Stimulated activated naive CD8-positive, alpha-beta T cell treated with anti-CD3 and anti-CD28 coated beads, Interleukin-15, amount 100 ng/mL, for 72 hours (primary cell): ENCODE results near the gene CAMTA1.
"Not testable (repeated sequence)": the region's sequence is repeated elsewhere in the genome, so short reads cannot be mapped to it uniquely, and the experiment has no call there.

Experiments used
- ATAC-seq: fragments of 150-1000 bp; cut with Tn5 transposase; 2 replicates; pipeline ENCODE4 v1.10.0; 2021; ENCODE audit warnings: mild to moderate bottlenecking, moderate library complexity
- DNase-seq, 2 donors: peaks; one replicate each; pipeline ENCODE4 v3.0.0; 2021 to 2022
- H3K27ac Mint-ChIP-seq, 2 donors: one replicate each; pipeline ENCODE4 v1.8.0; 2022; ENCODE audit warnings: mild to moderate bottlenecking in 2 of 2, mixed read lengths in 2 of 2, moderate library complexity in 2 of 2
- H3K27me3 Mint-ChIP-seq: one replicate; pipeline ENCODE4 v1.8.0; 2022; ENCODE audit warnings: mixed read lengths
- H3K4me1 Mint-ChIP-seq: one replicate; pipeline ENCODE4 v1.8.0; 2022; ENCODE audit warnings: mild to moderate bottlenecking, mixed read lengths
- H3K4me3 Mint-ChIP-seq, 2 donors: one replicate each; pipeline ENCODE4 v1.8.0; 2022; ENCODE audit warnings: mild to moderate bottlenecking in 2 of 2, mixed read lengths in 2 of 2, moderate library complexity in 1 of 2
- H3K9me3 Mint-ChIP-seq, 2 donors: one replicate each; pipeline ENCODE4 v1.8.0; 2022; ENCODE audit warnings: mixed read lengths in 2 of 2

The CAMTA1 gene

DNA sequence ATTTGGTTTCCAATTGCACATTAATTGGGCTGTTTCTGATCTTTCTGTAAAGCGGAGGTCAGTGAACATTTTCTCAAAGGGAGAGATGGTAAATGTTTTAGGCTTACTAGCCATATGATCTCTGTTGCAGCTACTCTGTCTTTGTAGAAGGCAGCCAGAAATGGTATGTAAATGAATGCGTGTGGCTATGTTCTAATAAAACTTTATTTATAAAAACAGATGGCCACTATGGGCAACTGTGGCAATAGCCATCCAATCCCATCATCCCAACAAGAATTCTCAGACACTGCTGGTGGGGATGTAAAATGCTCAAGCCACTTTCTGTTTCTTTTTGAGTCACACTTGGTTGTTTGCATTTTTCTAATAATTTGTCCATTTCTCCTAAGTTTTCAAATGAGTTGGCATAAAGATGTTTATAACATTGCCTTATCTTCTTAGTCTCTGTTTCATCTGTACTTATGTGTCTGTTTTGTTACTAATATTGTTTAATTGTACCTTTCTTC is 537.1 kb downstream of the CAMTA1 start:
- Mint-ChIP-seq H3K9me3 (peaks cover 0 to 4% of the 10 kb centered on the region in 2 donors), H3K4me1 (no peaks in the 10 kb centered on the region), H3K27me3 (peaks cover 8% of the 10 kb centered on the region), H3K27ac (no peak overlapping the region), H3K4me3 (no peak overlapping the region)
- DNase-seq (no peak), ATAC-seq (no peak)

DNA sequence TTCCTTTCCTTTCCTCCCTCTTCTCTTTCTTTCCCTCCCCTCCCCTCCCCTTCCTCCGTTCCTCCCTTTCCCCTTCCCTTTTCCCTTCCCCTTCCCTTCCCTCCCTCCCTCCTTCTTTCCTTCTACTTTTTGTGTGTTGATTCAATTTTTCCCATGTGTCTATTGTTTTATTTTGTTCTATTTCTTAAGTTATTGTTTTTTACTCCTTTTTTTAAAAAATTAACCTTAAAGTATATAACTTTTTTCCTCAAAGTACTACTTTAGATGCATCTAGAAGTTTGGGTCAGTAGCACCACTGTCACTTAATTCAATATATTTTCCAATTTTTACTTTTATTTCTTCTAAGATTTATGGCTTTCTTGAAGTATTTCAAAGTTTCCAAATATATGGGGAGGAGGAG is 537.7 kb downstream of the CAMTA1 start:
- peaks cover 0 to 4% of the 10 kb centered on the region in 2 donors for H3K9me3 Mint-ChIP-seq
- peaks cover 8% of the 10 kb centered on the region for H3K27me3 Mint-ChIP-seq
- DNase-seq = no peak
- no peak overlapping the region for H3K27ac Mint-ChIP-seq
- H3K4me3 Mint-ChIP-seq = no peak overlapping the region
- ATAC-seq = no peak
- H3K4me1 Mint-ChIP-seq = no peaks in the 10 kb centered on the region

DNA sequence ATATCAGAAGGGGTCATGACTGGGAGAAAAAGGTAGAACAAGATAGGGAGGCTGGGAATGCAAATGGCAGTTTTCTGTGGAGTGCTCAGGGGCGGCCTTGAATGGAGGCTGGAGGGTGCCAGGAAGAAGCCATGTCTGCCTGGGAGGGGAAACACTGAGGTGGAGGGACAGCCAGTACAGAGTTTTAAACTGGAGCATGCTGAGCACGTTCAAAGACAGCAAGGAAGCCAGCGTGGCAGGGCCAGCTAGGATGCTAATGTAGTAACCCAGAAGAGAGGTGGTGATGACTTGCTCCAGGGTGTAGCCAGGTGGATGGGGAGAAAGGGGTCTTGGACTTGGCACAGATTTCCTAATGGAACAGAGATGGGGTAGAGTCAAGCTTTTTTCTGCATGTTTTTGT is 540.0 kb downstream of the CAMTA1 start:
- Mint-ChIP-seq H3K27ac (no peak overlapping the region), H3K4me1 (no peaks in the 10 kb centered on the region)

DNA sequence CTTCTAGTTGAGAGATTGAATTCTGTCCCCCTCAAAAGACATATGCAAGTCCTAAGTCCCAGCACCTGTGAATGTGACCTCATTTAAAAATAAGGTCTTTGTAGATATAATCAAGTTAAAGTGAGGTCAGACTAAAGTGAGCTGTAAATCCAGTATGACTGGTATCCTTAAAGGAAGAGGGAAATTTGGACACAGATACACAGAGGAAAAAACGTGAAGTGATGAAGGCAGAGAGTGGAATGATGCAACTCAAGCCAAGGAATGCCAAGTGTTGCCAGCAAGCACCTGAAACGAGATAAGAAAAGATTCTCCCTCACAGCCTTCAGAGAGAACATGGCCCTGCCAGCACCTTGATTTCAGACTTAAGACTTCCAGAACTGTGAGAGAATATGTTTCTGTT is 541.1 kb downstream of the CAMTA1 start:
- Mint-ChIP-seq H3K27me3 (peaks cover 8% of the 10 kb centered on the region), H3K4me3 (no peak overlapping the region), H3K27ac (no peak overlapping the region), H3K4me1 (no peaks in the 10 kb centered on the region), H3K9me3 (peaks cover 4 to 6% of the 10 kb centered on the region in 2 donors)
- DNase-seq = no peak
- ATAC-seq = no peak

More for the DNA sequence above, 540.0 kb downstream of the CAMTA1 start:
- Mint-ChIP-seq H3K27me3 (peaks cover 8% of the 10 kb centered on the region), H3K4me3 (no peak overlapping the region), H3K9me3 (peaks cover 4 to 6% of the 10 kb centered on the region in 2 donors)
- DNase-seq (no peak), ATAC-seq (no peak)

DNA sequence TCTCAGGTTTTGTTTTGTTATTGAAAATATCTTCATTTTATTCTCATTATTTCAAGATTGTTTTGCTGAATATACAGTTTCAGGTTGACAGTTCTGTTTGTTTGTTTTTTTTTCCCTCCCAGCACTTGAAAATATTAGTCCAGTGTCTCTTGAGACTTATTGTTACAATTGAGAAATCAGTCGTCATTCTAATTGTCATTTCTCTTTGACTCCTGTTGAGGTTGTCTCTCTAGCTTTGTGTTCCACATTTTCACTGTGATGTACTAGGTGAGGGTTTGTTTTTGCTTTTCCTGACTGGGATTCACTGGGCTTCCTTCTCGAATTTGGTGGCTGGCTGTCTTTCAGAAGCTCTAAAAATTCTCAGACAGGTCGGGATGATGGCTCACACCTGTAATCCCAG is 542.6 kb downstream of the CAMTA1 start:
- peaks cover 14% of the 10 kb centered on the region for H3K27me3 Mint-ChIP-seq
- DNase-seq (no peak), ATAC-seq (no peak)
- no peak overlapping the region for H3K27ac Mint-ChIP-seq
- no peaks in the 10 kb centered on the region for H3K4me1 Mint-ChIP-seq
- no peak overlapping the region for H3K4me3 Mint-ChIP-seq
- peaks cover 4 to 6% of the 10 kb centered on the region in 2 donors for H3K9me3 Mint-ChIP-seq

DNA sequence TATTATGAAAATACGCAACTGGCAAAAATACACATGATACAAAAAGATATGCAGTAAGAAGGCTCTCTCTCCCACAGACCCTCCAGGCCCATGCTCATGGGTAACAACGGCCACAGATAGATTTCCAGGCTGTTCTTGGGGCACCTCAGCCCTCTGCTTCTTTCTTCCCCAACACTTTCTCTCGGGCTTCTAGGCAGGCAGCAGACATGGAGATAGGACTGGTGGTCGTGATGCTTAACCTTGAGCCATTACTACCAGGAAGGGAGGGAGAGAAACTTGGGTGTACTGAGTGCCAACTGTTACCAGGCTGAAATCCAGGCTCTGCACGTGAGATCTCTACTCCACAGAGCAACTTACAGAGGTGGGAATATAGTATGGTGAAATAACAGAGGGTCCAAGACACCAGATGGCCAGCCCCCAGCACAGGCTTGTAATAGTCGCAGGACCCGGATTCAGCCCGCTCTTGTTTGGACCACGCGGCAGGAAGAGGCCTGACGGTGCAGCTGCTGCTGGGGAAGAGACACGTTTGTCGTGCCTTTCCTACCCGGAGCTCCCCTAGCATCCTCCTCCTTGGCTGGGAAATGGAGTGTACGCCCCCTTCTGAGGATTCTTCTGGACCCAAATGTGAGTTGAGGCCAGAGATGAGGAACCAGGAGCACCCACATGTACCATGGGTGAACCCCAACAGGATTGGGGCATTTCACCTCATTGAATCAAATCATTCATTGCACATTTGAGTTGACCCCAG is 544.8 kb downstream of the CAMTA1 start:
- Mint-ChIP-seq H3K9me3 (peaks cover 4 to 6% of the 10 kb centered on the region in 2 donors), H3K27ac (no peak overlapping the region), H3K4me3 (no peak overlapping the region), H3K4me1 (no peaks in the 10 kb centered on the region), H3K27me3 (peaks cover 20% of the 10 kb centered on the region)
- ATAC-seq = no peak
- no peak for DNase-seq

DNA sequence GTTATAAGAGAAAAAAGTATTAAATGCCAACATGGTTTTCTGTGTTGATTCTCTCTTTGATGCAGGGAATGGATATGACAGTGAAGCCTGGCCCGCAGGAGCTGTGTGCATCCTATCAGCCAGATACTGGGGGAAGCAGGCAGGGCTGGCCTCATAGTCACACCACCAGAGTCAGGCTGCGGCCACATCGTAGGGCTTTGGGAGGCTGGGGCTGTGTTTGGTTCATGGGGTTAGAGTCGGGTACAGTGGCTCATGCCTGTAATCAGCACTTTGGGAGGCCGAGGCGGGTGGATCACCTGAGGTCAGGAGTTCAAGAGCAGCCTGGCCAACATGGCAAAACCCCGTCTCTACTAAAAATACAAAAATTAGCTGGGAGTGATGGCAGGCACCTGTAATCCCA is 545.5 kb downstream of the CAMTA1 start:
- not testable (repeated sequence) for H3K4me3 Mint-ChIP-seq, H3K27ac Mint-ChIP-seq, DNase-seq, H3K9me3 Mint-ChIP-seq, H3K4me1 Mint-ChIP-seq, ATAC-seq
- H3K27me3 Mint-ChIP-seq = peaks cover 14% of the 10 kb centered on the region

DNA sequence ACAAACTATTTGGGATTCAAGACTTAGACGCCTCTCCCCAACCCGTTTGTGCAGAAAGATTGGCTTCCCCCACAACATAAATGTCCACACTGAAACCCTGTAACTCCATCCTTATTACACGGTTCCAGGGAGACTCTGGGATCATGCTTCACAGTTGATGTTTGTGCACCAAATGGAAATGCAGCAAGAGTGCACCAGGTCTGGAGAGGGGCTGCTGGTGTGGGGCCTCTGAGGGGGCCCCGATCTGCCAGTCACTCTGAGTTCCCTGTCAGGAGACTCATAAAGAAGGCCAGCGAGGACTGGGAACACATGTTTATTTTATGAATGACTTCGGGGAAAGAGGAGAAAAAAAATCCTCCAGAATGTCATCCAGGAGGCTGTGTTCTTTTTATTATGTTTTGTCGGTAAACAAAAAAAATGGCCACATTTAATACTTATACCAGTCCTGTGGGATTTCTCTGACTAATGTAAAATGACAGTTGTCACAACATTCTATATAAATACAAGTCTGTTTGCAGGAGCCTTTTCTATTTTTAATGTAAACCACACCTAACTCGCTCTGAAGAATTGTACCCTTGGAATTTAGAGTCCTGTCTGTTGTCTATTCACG is 546.8 kb downstream of the CAMTA1 start:
- ATAC-seq (no peak), DNase-seq (no peak)
- Mint-ChIP-seq H3K9me3 (peaks cover 0 to 6% of the 10 kb centered on the region in 2 donors), H3K27ac (no peak overlapping the region), H3K4me1 (no peaks in the 10 kb centered on the region), H3K4me3 (no peak overlapping the region), H3K27me3 (peaks cover 14% of the 10 kb centered on the region)

DNA sequence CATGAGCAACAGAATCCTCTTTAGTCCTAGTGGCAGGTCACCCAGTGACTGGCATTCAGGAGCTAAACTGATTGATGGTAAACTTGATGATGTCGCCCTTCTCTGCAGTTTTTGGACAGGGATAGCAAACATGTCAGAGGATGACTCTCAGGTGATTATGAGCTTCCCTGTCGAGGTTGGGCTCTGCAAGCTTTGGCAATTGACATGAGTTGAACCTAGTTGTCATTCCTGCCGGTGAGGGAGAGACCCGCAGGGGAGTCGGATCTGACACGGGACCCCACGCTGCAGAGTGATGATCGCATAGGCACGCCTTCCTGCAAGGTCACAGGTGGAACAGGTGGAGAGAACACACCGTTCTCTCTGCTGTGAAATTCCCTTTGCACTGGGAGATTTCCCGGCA is 547.8 kb downstream of the CAMTA1 start:
- ATAC-seq = no peak
- H3K27me3 Mint-ChIP-seq = peaks cover 14% of the 10 kb centered on the region
- H3K9me3 Mint-ChIP-seq = peaks cover 0 to 6% of the 10 kb centered on the region in 2 donors
- no peaks in the 10 kb centered on the region for H3K4me1 Mint-ChIP-seq
- no peak overlapping the region for H3K27ac Mint-ChIP-seq
- H3K4me3 Mint-ChIP-seq = no peak overlapping the region
- DNase-seq = no peak

DNA sequence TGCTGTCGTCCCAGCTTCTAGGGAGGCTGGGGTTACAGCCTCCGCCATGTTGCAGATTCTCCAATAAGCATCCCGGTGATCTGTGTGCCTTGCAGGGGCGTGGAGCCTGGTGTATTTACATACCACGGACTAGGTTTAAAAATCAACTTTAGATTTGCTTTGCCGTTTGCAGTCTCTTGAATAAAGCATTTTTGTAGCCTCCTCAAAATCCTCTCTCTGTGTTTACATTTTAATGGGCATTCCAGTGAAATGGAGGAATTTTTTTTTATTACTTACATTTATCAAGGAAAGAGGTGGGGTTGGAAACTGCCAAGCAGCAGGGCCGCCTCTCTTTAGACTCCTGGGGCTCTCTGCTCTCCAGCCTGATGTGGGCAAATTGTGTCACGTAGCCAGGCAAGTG is 548.4 kb downstream of the CAMTA1 start:
- Mint-ChIP-seq H3K9me3 (peaks cover 0 to 3% of the 10 kb centered on the region in 2 donors), H3K27me3 (peaks cover 14% of the 10 kb centered on the region), H3K27ac (no peak overlapping the region), H3K4me1 (no peaks in the 10 kb centered on the region), H3K4me3 (no peak overlapping the region)
- ATAC-seq = no peak
- DNase-seq = no peak

DNA sequence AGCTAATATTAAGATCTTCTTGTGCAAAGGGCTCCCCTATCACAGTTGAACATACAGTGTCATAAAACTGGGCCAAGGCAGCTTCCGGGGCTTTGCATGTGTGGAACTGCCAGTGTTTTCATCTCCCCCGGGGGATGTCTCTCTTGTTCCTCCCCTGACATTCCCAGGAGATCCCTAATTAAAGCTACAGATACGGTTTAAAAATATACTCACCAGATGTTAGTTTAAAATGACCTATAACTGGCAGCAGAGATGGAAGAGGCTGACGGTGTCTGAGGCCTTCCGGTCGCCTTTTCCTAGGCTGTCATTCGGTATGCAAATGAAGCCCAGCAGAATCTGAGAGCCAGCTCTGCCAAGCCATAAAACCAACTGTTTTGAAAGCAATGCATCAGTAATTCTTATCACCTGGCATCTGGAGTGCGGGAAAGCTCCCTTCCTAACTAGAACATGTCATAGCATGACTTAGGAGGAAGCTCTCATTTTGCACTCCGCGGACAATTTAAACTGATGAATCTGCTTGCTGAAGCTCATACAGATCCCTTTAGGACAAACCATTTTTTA is 549.3 kb downstream of the CAMTA1 start:
- DNase-seq = no peak
- H3K4me3 Mint-ChIP-seq = no peak overlapping the region
- no peak overlapping the region for H3K27ac Mint-ChIP-seq
- H3K9me3 Mint-ChIP-seq = no peaks in the 10 kb centered on the region
- no peak for ATAC-seq
- no peaks in the 10 kb centered on the region for H3K4me1 Mint-ChIP-seq
- H3K27me3 Mint-ChIP-seq = peaks cover 14% of the 10 kb centered on the region

DNA sequence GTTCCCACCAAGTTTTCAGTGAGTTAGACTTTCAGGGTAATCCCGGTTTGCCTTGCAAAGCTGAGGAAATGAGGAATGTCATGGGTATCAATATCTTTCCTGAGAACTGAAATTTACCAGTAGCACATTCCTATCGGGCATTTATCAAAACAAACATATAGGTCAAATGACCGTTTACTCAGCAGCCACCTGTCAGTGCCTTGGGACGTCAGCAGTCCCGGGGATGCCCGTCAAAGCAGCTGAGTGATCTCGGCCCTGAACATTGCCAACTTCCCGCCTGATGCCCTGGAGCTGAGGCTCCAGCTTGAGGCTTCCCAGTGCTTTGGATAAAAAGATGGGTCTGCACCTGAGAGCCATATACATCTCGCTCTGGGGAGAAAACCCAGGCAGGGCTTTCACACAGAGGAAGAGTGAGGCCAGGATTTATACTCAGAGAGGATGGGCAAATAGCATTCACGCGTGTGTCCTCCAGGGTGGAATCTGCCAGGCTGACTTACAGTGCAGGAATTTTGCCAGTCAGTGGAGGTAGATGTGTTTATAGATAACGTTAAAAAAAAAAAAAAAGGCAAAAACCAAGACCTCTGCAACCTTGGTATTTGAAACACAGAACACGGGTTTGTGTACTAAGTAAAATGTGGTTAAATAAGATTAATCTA is 550.1 kb downstream of the CAMTA1 start:
- DNase-seq (no peak), ATAC-seq (no peak)
- Mint-ChIP-seq H3K27me3 (peaks cover 14% of the 10 kb centered on the region), H3K27ac (peak overlapping the region in 1 of 2 donors; percentile 27), H3K4me1 (no peaks in the 10 kb centered on the region), H3K9me3 (no peaks in the 10 kb centered on the region), H3K4me3 (no peak overlapping the region)

DNA sequence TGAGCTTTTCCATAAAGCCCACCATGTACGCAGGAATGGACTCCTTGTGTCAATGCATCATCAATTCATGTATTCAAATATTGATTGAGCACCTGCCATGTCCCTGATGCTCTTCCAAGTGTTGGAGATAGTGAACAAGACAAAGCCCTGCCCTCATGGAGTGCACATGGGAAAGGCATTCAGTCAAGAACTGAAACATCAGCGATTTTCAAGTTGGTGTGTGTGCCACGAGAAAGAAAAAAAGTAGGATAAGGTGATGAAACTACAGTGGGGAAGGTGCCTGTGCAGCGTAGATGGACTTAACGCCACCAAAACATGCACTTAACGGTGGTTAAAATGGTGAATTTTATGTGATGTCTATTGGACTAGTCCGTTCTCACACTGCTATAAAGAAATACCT is 553.2 kb downstream of the CAMTA1 start:
- ATAC-seq = no peak
- H3K27ac Mint-ChIP-seq = no peak overlapping the region
- H3K4me3 Mint-ChIP-seq = no peak overlapping the region
- H3K27me3 Mint-ChIP-seq = peaks cover 1% of the 10 kb centered on the region
- DNase-seq = no peak
- no peaks in the 10 kb centered on the region for H3K9me3 Mint-ChIP-seq
- H3K4me1 Mint-ChIP-seq = no peaks in the 10 kb centered on the region

DNA sequence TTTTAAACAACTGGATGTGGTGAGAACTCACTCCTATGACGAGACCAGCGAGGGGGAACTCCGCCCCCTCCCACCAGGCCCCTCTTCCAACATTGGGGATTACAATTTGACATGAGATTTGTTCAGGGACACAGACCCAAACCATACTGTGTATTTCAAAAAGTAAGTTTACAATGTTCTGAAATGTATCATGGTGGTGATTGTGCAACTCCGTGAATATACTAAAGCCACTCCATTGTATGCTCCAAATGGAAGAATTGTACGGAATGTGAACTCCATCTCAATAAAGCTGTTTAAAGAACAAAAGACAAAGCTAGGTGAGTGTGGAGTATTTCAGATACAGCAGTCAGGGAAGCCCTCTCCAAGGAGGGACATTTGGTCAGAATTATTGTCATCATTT is 553.8 kb downstream of the CAMTA1 start:
- no peak for ATAC-seq
- no peaks in the 10 kb centered on the region for H3K27me3 Mint-ChIP-seq
- no peaks in the 10 kb centered on the region for H3K4me1 Mint-ChIP-seq
- no peak overlapping the region for H3K27ac Mint-ChIP-seq
- no peak for DNase-seq
- no peak overlapping the region for H3K4me3 Mint-ChIP-seq
- H3K9me3 Mint-ChIP-seq = no peaks in the 10 kb centered on the region

DNA sequence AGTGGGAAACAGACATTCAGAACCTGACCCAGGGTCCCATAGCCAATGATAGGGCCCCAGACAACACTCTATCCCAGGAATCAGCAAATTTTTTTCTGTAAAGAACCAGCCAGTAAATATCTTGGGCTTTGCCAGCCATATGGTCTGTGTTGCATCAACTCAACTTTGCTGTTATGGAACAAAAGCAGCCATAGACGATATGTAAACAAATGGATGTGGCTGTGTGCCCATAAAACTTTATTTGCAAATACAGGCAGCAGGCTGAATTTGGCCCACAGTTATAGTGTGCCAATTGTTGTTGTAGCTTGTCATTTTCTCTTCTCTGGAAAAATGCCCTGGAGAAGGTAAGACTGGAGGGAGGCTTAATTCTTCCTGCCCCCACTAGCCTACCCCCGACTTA is 554.7 kb downstream of the CAMTA1 start:
- Mint-ChIP-seq H3K4me3 (no peak overlapping the region), H3K27ac (peak overlapping the region in 1 of 2 donors; percentile 50), H3K9me3 (no peaks in the 10 kb centered on the region), H3K4me1 (no peaks in the 10 kb centered on the region), H3K27me3 (no peaks in the 10 kb centered on the region)
- DNase-seq = no peak
- no peak for ATAC-seq
